Neural cell (in vitro differentiated cells): ENCODE results near the gene CLPSL2. TPM values are rescaled to one million over a fixed set of nuclear protein-coding genes. Genes with fewer than 3 reads are reported as not detected.

ENCODE experiments used
- H2AFZ ChIP-seq: fragments of 200-600, 300-800 bp; sonication (generic), shearing (Covaris generic); 2 replicates; pipeline ENCODE4 v1.6.0; 2014; ENCODE audit warnings: low read depth, mild to moderate bottlenecking, antibody characterized with exemption, low read length, moderate library complexity
- H3F3A ChIP-seq: fragments of 200-600 bp; shearing (Covaris generic); 2 replicates; pipeline ENCODE4 v1.6.1; 2016; ENCODE audit warnings: mild to moderate bottlenecking, moderate library complexity, mixed read lengths, antibody characterized with exemption, low read length; ENCODE audit not compliant: insufficient read depth, poor library complexity, severe bottlenecking
- H3K27ac ChIP-seq: fragments of 200-600, 300-800 bp; sonication (generic), shearing (Covaris generic); 2 replicates; pipeline ENCODE4 v1.5.1; 2014; ENCODE audit warnings: mild to moderate bottlenecking, low read length, moderate library complexity
- H3K27me3 ChIP-seq: fragments of 300-800, 200-600 bp; sonication (generic), shearing (Covaris generic); 2 replicates; pipeline ENCODE4 v1.6.0; 2014; ENCODE audit warnings: mild to moderate bottlenecking, low read depth, low read length, moderate library complexity; ENCODE audit not compliant: insufficient read depth
- H3K36me3 ChIP-seq: fragments of 300-800, 200-600 bp; sonication (generic), shearing (Covaris generic); 2 replicates; pipeline ENCODE4 v1.5.1; 2014; ENCODE audit warnings: mild to moderate bottlenecking, antibody characterized with exemption, low read length, moderate library complexity; ENCODE audit not compliant: insufficient read depth
- H3K4me2 ChIP-seq: fragments of 300-800, 200-600 bp; sonication (generic), shearing (Covaris generic); 2 replicates; pipeline ENCODE4 v1.6.0; 2014; ENCODE audit warnings: mild to moderate bottlenecking, low read length
- H3K4me3 ChIP-seq: fragments of 300-800, 200-600 bp; sonication (generic), shearing (Covaris generic); 2 replicates; pipeline ENCODE4 v1.5.1; 2014; ENCODE audit warnings: mild to moderate bottlenecking, low read length, moderate library complexity
- H3K79me2 ChIP-seq: fragments of 200-600 bp; shearing (Covaris generic); replicated peaks from 2 replicates; pipeline ENCODE4 v1.6.0; 2014; ENCODE audit warnings: mild to moderate bottlenecking, low read length, moderate library complexity; ENCODE audit not compliant: insufficient read depth
- H3K9ac ChIP-seq: fragments of 300-800, 200-600 bp; sonication (generic), shearing (Covaris generic); 2 replicates; pipeline ENCODE4 v1.6.1; 2016; ENCODE audit warnings: mild to moderate bottlenecking, low read length, mixed read lengths
- H3K9me2 ChIP-seq: fragments of 200-600 bp; shearing (Covaris generic); 2 replicates; pipeline ENCODE4 v1.6.1; 2016; ENCODE audit warnings: mild to moderate bottlenecking, low read length, mixed read lengths; ENCODE audit not compliant: insufficient read depth
- H3K9me3 ChIP-seq: fragments of 200-600, 300-800 bp; sonication (generic), shearing (Covaris generic); 2 replicates; pipeline ENCODE4 v1.6.1; 2016; ENCODE audit warnings: mild to moderate bottlenecking, mixed run types, low read length, moderate library complexity, mixed read lengths
- H4K20me1 ChIP-seq: fragments of 200-600 bp; shearing (Covaris generic); 2 replicates; pipeline ENCODE4 v1.6.1; 2016; ENCODE audit warnings: mild to moderate bottlenecking, mixed run types; ENCODE audit not compliant: insufficient read depth
- EP300 ChIP-seq: fragments of 450-650 bp; conservative IDR thresholded peaks from 2 replicates; pipeline ENCODE4 v1.6.1; 2014; ENCODE audit warnings: antibody characterized with exemption, mild to moderate bottlenecking, moderate library complexity; ENCODE audit not compliant: poor library complexity, severe bottlenecking
- EZH2 ChIP-seq: fragments of 200-600, 300-800 bp; shearing (Covaris generic), sonication (generic); IDR thresholded peaks from 2 replicates; pipeline ENCODE4 v1.6.1; 2014; ENCODE audit warnings: antibody characterized with exemption, low read length, borderline replicate concordance, mild to moderate bottlenecking; ENCODE audit not compliant: insufficient read depth, poor library complexity, severe bottlenecking
- MXI1 ChIP-seq: fragments of 450-650 bp; conservative IDR thresholded peaks from 2 replicates; pipeline ENCODE4 v1.6.1; 2014; ENCODE audit warnings: antibody characterized with exemption, mild to moderate bottlenecking; ENCODE audit not compliant: poor library complexity, severe bottlenecking
- POLR2AphosphoS5 ChIP-seq: IDR thresholded peaks from 2 replicates; pipeline ENCODE4 v1.6.1; 2012
- RAD21 ChIP-seq: fragments of 450-650 bp; conservative IDR thresholded peaks from 2 replicates; pipeline ENCODE4 v1.6.1; 2014; ENCODE audit warnings: antibody characterized with exemption, mild to moderate bottlenecking, moderate library complexity
- SMC3 ChIP-seq: fragments of 450-650 bp; conservative IDR thresholded peaks from 2 replicates; pipeline ENCODE4 v1.6.1; 2014; ENCODE audit warnings: antibody characterized with exemption, mild to moderate bottlenecking, moderate library complexity; ENCODE audit not compliant: poor library complexity
- TAF1 ChIP-seq: IDR thresholded peaks from 2 replicates; pipeline ENCODE4 v1.6.1; 2012; ENCODE audit warnings: low read depth
- polyA plus RNA-seq: library from polyadenylated mRNA; depleted of rRNA; stranded (reverse); fragments of >200 nt; gene quantifications from 2 replicates; pipeline ENCODE4 v1.2.3, GENCODE V29; 2014
- TF ChIP-seq, protein P1 (sequence below): IDR thresholded peaks from 2 replicates; pipeline ENCODE4 v1.6.1; 2012; ENCODE audit warnings: borderline replicate concordance
- TF ChIP-seq, protein P2 (sequence below): fragments of 450-650 bp; IDR thresholded peaks from 2 replicates; pipeline ENCODE4 v1.5.1; 2014; ENCODE audit warnings: antibody characterized with exemption, mild to moderate bottlenecking, moderate library complexity; ENCODE audit not compliant: poor library complexity, severe bottlenecking

CLPSL2 gene
- polyA plus RNA-seq, 1 donor from 2014 or later = not detected

DNA sequence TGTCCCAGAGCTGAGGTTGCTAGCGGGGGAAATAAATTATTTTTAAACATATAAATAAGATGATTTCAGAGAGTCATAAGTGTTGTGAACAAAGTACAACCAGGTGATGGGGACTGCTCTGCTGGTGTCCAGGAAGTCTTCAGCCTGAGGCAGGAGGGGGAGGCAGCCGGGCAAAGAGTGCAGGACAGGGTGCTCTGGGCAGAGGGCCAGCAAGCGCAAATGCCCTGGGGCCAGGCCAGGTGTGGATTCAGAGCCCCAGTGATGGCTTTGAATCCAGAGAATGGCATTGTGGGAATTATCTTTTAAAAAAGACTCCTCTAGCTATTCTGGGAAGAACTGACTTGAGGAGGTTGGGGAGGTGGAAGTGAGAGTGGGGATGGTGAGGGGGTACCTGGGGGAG is 6.0 kb downstream of the CLPSL2 start:
- H3K9me3 ChIP-seq = no peaks in the 10 kb centered on the region
- H3K9ac ChIP-seq = no peak overlapping the region
- TF ChIP-seq, protein P1, sequence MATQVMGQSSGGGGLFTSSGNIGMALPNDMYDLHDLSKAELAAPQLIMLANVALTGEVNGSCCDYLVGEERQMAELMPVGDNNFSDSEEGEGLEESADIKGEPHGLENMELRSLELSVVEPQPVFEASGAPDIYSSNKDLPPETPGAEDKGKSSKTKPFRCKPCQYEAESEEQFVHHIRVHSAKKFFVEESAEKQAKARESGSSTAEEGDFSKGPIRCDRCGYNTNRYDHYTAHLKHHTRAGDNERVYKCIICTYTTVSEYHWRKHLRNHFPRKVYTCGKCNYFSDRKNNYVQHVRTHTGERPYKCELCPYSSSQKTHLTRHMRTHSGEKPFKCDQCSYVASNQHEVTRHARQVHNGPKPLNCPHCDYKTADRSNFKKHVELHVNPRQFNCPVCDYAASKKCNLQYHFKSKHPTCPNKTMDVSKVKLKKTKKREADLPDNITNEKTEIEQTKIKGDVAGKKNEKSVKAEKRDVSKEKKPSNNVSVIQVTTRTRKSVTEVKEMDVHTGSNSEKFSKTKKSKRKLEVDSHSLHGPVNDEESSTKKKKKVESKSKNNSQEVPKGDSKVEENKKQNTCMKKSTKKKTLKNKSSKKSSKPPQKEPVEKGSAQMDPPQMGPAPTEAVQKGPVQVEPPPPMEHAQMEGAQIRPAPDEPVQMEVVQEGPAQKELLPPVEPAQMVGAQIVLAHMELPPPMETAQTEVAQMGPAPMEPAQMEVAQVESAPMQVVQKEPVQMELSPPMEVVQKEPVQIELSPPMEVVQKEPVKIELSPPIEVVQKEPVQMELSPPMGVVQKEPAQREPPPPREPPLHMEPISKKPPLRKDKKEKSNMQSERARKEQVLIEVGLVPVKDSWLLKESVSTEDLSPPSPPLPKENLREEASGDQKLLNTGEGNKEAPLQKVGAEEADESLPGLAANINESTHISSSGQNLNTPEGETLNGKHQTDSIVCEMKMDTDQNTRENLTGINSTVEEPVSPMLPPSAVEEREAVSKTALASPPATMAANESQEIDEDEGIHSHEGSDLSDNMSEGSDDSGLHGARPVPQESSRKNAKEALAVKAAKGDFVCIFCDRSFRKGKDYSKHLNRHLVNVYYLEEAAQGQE = no peak
- TF ChIP-seq MXI1 (no peak), POLR2AphosphoS5 (no peak), SMC3 (no peak), TAF1 (no peak), EP300 (no peak), EZH2 (no peak), RAD21 (no peak)
- TF ChIP-seq, protein P2, sequence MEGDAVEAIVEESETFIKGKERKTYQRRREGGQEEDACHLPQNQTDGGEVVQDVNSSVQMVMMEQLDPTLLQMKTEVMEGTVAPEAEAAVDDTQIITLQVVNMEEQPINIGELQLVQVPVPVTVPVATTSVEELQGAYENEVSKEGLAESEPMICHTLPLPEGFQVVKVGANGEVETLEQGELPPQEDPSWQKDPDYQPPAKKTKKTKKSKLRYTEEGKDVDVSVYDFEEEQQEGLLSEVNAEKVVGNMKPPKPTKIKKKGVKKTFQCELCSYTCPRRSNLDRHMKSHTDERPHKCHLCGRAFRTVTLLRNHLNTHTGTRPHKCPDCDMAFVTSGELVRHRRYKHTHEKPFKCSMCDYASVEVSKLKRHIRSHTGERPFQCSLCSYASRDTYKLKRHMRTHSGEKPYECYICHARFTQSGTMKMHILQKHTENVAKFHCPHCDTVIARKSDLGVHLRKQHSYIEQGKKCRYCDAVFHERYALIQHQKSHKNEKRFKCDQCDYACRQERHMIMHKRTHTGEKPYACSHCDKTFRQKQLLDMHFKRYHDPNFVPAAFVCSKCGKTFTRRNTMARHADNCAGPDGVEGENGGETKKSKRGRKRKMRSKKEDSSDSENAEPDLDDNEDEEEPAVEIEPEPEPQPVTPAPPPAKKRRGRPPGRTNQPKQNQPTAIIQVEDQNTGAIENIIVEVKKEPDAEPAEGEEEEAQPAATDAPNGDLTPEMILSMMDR = no peak
- no peaks in the 10 kb centered on the region for H3K79me2 ChIP-seq
- no peak overlapping the region for H2AFZ ChIP-seq
- no peaks in the 10 kb centered on the region for H3K9me2 ChIP-seq
- H3K4me3 ChIP-seq = no peak overlapping the region
- H3K4me2 ChIP-seq = no peak overlapping the region
- H3F3A ChIP-seq = no peaks in the 10 kb centered on the region
- no peaks in the 10 kb centered on the region for H3K27me3 ChIP-seq
- no peaks in the 10 kb centered on the region for H4K20me1 ChIP-seq
- H3K27ac ChIP-seq = no peak overlapping the region
- H3K36me3 ChIP-seq = no peaks in the 10 kb centered on the region

DNA sequence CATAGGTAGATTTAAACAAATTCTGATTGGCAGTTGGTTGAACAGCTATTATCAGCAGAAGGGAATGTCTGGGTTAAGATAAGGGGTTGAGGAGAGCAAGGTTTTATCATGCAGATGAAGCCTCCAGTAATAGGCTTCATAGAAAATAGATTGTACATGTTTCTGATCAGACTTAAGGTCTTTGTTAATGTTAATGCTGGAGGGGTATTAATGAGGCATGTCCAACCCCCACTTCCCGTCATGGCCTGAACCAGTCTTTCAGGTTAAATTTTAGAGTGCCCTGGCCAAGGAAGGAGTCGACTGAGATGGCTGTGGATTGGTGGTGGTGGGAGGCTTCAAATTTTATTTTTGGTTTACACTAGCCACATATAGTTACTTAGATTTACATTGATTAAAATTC is 7.8 kb downstream of the CLPSL2 start:
- H3F3A ChIP-seq = no peaks in the 10 kb centered on the region
- no peaks in the 10 kb centered on the region for H3K79me2 ChIP-seq
- H2AFZ ChIP-seq = no peak overlapping the region
- H4K20me1 ChIP-seq = no peaks in the 10 kb centered on the region
- H3K36me3 ChIP-seq = no peaks in the 10 kb centered on the region
- no peak overlapping the region for H3K4me3 ChIP-seq
- no peak overlapping the region for H3K9ac ChIP-seq
- no peaks in the 10 kb centered on the region for H3K9me2 ChIP-seq
- no peaks in the 10 kb centered on the region for H3K9me3 ChIP-seq
- H3K4me2 ChIP-seq = no peak overlapping the region
- H3K27ac ChIP-seq = no peak overlapping the region
- TF ChIP-seq RAD21 (no peak), TAF1 (no peak), MXI1 (no peak), EP300 (no peak), EZH2 (no peak), SMC3 (no peak), POLR2AphosphoS5 (no peak)
- TF ChIP-seq, protein P1 = no peak
- TF ChIP-seq, protein P2 = no peak
- H3K27me3 ChIP-seq = no peaks in the 10 kb centered on the region
